ENCODE measurements around the gene WDR90. TPM values are rescaled to one million over a fixed set of nuclear protein-coding genes. Genes with fewer than 3 reads are reported as not detected.

The WDR90 gene
- total and polyA plus RNA-seq, 2 of the 13 experiments (the other 11 are each of a cell fraction or from before 2014, with no cell fraction given) = 14.9 to 28.9 TPM

DNA sequence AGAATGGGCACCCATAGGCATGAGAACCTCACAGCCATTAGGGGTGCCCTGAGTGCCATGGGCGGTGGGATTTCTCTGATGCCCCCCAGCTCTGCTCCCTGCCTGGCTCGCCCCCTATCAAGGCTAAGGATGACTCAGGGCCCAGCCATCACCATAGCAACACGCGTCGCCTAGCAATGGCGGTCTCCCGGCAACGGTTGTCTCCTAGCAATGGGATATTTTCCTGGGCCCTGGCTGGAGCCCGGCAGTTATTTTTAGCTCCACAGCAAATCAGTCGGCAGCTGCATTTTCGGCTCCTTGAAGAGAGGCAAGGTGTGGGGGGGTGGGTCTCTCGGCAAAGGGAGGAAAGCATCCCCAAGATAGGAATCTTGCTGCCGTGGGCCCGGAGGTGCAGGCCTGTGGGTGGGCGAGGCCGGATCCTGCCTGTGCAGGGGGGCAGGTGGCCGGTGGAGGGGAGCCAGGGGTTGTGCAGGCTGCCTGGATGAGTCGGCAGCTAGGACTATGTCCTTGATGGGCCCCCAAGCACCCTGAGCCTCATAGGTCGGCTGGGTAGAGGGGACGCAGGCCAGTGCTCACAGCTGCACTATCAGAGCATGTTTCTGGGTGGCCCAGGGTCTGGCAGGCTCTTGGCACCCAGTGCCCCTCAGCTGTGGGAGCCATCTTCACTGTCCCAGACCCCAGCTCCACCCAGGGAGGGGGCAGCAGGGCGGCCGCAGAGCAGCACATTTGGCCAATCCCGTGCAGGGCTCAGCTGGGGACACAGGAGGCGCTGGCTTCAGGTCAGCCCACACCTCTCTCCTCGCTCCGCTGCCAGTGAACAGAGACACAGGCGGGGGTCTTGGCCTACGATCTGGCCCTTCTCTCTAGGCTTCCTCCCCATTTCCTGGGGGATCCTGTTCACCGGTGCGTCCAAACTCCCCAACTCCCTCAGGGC is 60.7 kb downstream of the WDR90 start (continued):
- no peak for TF ChIP-seq SMAD3 (CRISPR knock-in tag; IDR thresholded peaks at IDR 0.05)

DNA sequence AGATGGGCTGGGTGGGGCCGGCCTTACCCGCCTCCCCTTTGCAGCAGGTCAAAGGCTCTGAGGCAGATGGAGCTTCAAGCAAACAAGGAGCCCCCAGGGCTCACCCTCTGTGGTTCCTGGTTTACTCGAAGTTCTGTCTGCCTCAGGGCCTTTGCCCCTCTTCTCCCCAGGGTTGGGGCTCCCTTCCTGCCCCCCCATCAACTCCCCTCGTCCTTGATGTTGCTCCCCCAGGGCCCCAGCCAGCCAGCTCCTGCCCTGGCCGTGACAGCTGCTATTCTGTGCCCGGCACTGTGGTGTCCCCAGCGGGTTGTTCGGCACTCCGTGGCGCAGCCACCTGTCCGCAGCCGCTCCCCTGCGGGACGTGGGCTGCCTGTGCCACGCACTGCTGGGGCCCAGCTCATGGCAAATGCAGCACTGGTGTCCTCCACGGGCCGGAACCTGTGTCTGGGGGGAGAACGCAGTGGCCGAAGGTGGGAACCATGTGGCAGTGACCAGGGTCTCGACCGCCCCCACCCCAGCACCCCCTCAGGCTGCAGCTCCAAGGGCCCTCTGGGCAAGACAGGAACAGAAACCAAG is 61.4 kb downstream of the WDR90 start:
- intact Hi-C loops (cut with micrococcal nuclease; ENCODE audit: unreplicated experiment) = no loop called here
- WGBS (ENCODE audit: low lambda C conversion rate) = 11% methylated on average over 9 of the region's 21 CpGs
- ATAC-seq (no peak), FAIRE-seq (no peak), DNase-seq (ENCODE audit: low spot score) (no peak)
- peaks cover 22% of the 10 kb centered on the region for H3K4me1 ChIP-seq (ENCODE audit: insufficient read depth, low read length)
- H3K79me2 ChIP-seq (ENCODE audit: insufficient read depth, low read length) = no peaks in the 10 kb centered on the region
- POLR2A ChIA-PET = no interaction called here
- H4K20me1 ChIP-seq (ENCODE audit: insufficient read depth, low read length) = no peaks in the 10 kb centered on the region
- CTCF ChIA-PET (ENCODE audit: low intra/inter-chr PET ratio, low total read pairs) = interaction anchor here (1.9 kb wide), 1 partner anchor 75 kb away, joined by 16 read pairs; no protein-coding TSS in a partner anchor
- H3K9me3 ChIP-seq (ENCODE audit: low read length) = no peaks in the 10 kb centered on the region
- peaks cover 9 to 49% of the 10 kb centered on the region in 2 experiments; a peak in 4 of 5 replicates for H3K27me3 ChIP-seq (ENCODE audit: control insufficient read depth in 1 of 2, insufficient read depth in 2 of 2, low read length in 2 of 2)
- no peak for TF ChIP-seq MAZ (IDR thresholded peaks at IDR 0.05; ENCODE audit: borderline replicate concordance, low read depth, low read length)
- no peak for TF ChIP-seq MAZ (CRISPR knock-in tag; IDR thresholded peaks at IDR 0.05; ENCODE audit: low read depth)
- TF ChIP-seq NR0B2 (CRISPR knock-in tag; IDR thresholded peaks at IDR 0.05) = no peak
- TF ChIP-seq PCBP1 (IDR thresholded peaks at IDR 0.05; ENCODE audit: borderline replicate concordance, low read depth, low read length) = no peak
- TF ChIP-seq ZC3H4 (CRISPR knock-in tag; IDR thresholded peaks at IDR 0.05; ENCODE audit: borderline replicate concordance) = no peak
- no peak overlapping the region for H3K27ac ChIP-seq (ENCODE audit: extremely low read length, insufficient read depth, low read length)
- no TSS peak for BruUV-seq (replicated peaks)
- no peaks in the 10 kb centered on the region for H3K36me3 ChIP-seq (replicated peaks in 1 of 2; ENCODE audit: control insufficient read depth in 1 of 2, insufficient read depth in 2 of 2, low read length in 2 of 2)
- no peak overlapping the region for H3K4me2 ChIP-seq (ENCODE audit: low read depth, low read length)
- H3K9ac ChIP-seq (ENCODE audit: insufficient read depth, low read depth, low read length) = no peak overlapping the region
- in situ Hi-C loops (cut with HindIII; ENCODE audit: extremely low pct_ligation_motif_present, low pct_unique_long_range_greater_than_20kb) = loop anchor here (5.0 kb wide), 1 partner anchor 77 kb away; the partner anchor contains the start of genes CHTF18 and RPUSD1
- H2AFZ ChIP-seq (ENCODE audit: low read length) = no peak overlapping the region
- no peak overlapping the region for H3K4me3 ChIP-seq (replicated peaks in 1 of 3; ENCODE audit: insufficient read depth in 1 of 3, low read depth in 2 of 3, low read length in 3 of 3)
